Gastroesophageal sphincter (tissue), 3 donors: Measurements from ENCODE around the gene SSC4D.

ENCODE experiments used
- CTCF ChIP-seq, 4 experiments: fragments of 200-600 bp in 2 of 4; fragments of 450-650 bp in 2 of 4; sonication (generic) in 1 of 4; IDR thresholded peaks; one replicate each; pipeline ENCODE4 v1.5.1; 2017 to 2019; ENCODE audit warnings: antibody characterized with exemption in 4 of 4, mild to moderate bottlenecking in 2 of 4, moderate library complexity in 2 of 4
- EP300 ChIP-seq: sonication (generic); formaldehyde crosslinking; IDR thresholded peaks from one replicate; pipeline ENCODE4 v1.6.1; 2017; ENCODE audit warnings: antibody characterized with exemption, mild to moderate bottlenecking
- POLR2A ChIP-seq, 2 donors: fragments of 450-650 bp; IDR thresholded peaks; one replicate each; pipeline ENCODE4 v1.6.1; 2017; ENCODE audit warnings: antibody characterized with exemption in 2 of 2, mild to moderate bottlenecking in 2 of 2, moderate library complexity in 1 of 2
- POLR2AphosphoS5 ChIP-seq: sonication (generic); formaldehyde crosslinking; IDR thresholded peaks from one replicate; pipeline ENCODE4 v1.6.1; 2017; ENCODE audit warnings: antibody characterized with exemption

DNA sequence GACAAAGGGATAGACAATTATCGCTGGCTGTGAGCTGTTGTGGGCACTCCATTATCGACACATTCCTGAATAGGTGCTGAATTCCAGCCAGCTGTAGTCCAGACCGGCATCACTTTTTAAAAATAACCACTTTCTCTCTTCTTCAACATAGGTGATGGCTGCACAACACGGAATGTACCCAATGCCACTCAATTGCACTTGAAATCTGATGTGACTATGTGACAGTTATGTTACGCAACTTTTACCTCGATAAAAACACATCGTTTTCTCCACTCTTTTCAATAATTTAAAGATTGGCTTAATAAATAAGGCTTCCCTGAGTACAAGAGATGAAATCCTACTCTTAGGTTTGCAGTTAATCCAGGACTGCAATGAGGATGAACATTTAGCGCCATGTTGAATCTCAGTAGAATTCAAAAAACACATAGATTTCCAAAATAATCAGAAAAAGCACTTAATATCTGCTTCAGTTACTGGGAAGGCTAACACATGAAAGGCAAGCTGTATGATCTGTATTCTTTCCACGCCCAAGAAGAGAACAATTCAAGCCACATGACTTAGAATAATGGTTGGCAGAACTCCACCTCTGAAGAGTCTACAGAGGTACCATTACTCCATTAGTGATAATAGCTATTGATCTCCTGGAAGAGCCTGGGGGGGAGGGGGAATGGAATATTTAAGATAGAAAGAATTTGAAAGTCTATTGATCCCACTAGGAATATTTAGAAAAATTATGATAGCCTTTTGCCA, 54.3 kb downstream of the SSC4D start:
- TF ChIP-seq POLR2AphosphoS5 = no peak
- TF ChIP-seq CTCF (IDR thresholded peaks at IDR 0.05) = no peak
- TF ChIP-seq EP300 = no peak
- no peak for TF ChIP-seq POLR2A (IDR thresholded peaks at IDR 0.05)
